Skeletal muscle tissue (tissue), 4 donors: Measurements from ENCODE around the gene CD79B. TPM values are rescaled to one million over a fixed set of nuclear protein-coding genes. Genes with fewer than 3 reads are reported as not detected.
A peak's percentile ranks its signal among the peaks of the same experiment; 100 is the strongest.

Experiments used
- H3K27ac ChIP-seq: one replicate; pipeline ENCODE4 v1.7.0; 2013; ENCODE audit warnings: mild to moderate bottlenecking, low read depth, low read length, inconsistent platforms
- H3K27me3 ChIP-seq, 3 donors: one replicate each; pipeline ENCODE4 v1.7.0; 2013; ENCODE audit warnings: low read length in 3 of 3; ENCODE audit not compliant: control insufficient read depth in 3 of 3, insufficient read depth in 3 of 3
- H3K36me3 ChIP-seq, 3 donors: one replicate each; pipeline ENCODE4 v1.7.0; 2013; ENCODE audit warnings: low read length in 3 of 3; ENCODE audit not compliant: control insufficient read depth in 3 of 3, insufficient read depth in 3 of 3
- H3K4me1 ChIP-seq, 3 donors: one replicate each; pipeline ENCODE4 v1.7.0; 2013; ENCODE audit warnings: low read length in 3 of 3, mild to moderate bottlenecking in 3 of 3; ENCODE audit not compliant: control insufficient read depth in 3 of 3, insufficient read depth in 3 of 3
- H3K4me3 ChIP-seq, 3 donors: one replicate each; pipeline ENCODE4 v1.7.0; 2013; ENCODE audit warnings: low read length in 3 of 3
- H3K9ac ChIP-seq, 3 donors: one replicate each; pipeline ENCODE4 v1.7.0; 2013; ENCODE audit warnings: low read length in 3 of 3, mild to moderate bottlenecking in 3 of 3, moderate library complexity in 2 of 3, low read depth in 1 of 3
- H3K9me3 ChIP-seq, 3 donors: one replicate each; pipeline ENCODE4 v1.7.0; 2013; ENCODE audit warnings: low read length in 3 of 3; ENCODE audit not compliant: control insufficient read depth in 3 of 3
- total RNA-seq: library from RNA; depleted of rRNA; stranded (reverse); fragments of >200 nt; gene quantifications from one replicate; pipeline ENCODE4 v1.2.3, GENCODE V29; 2014
- donor health status: Osteomylitis.

The CD79B gene
- total RNA-seq, 1 donor from 2014 or later = 2.1 TPM

DNA sequence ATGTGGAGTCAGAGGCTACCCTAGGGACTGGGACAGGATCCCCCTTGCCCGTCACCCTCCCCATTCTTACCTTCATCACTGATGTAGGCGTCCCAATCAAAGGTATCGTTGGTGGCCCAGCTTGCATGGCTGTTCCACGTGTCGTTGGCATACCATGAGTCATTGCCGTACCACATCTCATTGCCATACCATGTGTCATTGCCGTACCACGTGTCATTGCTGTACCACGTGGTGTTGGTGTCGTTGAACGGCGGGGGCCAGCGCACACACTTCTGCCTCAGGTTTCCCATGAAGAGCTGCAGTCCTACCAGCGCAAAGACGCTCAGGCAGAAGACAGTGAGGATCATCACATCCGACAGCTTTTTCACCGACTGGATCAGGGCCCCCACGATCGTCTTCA lies 35.8 kb upstream of the CD79B start:
- Histone ChIP-seq H3K9me3 (no peaks in the 10 kb centered on the region), H3K27ac (peak overlapping the region; percentile 38), H3K4me3 (no peak overlapping the region), H3K4me1 (peaks cover 21 to 46% (median 23%) of the 10 kb centered on the region in 3 donors), H3K36me3 (peaks cover 40 to 57% (median 49%) of the 10 kb centered on the region in 3 donors), H3K9ac (no peak overlapping the region), H3K27me3 (no peaks in the 10 kb centered on the region)

DNA sequence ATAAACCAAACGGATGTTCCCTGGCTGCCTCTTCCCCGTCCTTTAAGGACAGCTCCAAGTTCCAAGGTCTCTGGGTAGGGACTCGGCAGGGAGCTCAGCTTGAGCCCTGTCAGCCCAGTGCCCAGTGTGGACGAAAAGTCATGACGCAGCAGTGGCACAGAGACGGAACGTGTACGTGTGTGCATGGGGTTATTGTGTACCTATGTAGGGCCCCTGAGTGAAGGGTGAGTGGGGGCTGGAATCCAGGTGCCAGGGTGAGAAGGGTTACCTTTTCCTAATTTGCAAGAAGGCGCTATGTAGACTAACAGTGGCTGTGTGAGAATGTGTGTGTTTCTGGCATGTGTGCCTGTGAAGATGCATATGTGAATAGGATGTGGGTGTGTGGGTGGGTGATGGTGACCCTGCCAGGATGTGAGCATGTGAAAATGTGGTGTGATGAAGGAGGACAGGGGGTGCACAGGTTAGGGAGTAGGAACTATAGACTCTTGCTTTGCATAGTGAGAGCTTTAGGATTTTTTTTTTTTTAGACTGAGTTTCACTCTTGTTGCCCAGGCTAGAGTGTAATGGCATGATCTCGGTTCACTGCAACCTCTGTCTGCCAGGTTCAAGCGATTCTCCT lies 34.6 kb upstream of the CD79B start:
- H3K36me3 ChIP-seq = peaks cover 40 to 52% (median 44%) of the 10 kb centered on the region in 3 donors
- no peaks in the 10 kb centered on the region for H3K9me3 ChIP-seq
- H3K4me1 ChIP-seq = peaks cover 27 to 47% (median 32%) of the 10 kb centered on the region in 3 donors
- no peaks in the 10 kb centered on the region for H3K27me3 ChIP-seq
- H3K27ac ChIP-seq = no peak overlapping the region
- H3K9ac ChIP-seq = no peak overlapping the region
- no peak overlapping the region for H3K4me3 ChIP-seq

DNA sequence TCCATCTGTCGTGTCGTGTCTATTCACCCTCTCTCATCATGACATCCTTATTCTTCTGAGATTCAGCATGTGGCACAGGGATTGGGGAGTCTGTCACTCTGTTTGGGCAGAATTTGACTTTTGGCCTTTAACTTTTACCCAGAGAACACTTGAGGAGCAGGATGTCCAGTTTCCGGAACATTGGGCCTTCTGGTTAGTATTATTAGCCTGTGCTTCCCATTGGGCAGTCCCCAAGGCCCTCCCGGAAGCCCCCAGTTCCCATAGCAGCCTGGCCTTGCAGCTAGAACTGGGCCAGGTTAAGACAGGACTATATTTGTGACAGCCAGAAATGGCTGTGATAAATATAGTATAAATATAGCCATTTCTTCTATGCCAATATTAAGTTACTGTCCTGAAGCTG lies 31.0 kb upstream of the CD79B start:
- Histone ChIP-seq H3K27me3 (no peaks in the 10 kb centered on the region), H3K27ac (peak overlapping the region; percentile 89), H3K4me1 (peaks cover 48 to 69% (median 56%) of the 10 kb centered on the region in 3 donors)

DNA sequence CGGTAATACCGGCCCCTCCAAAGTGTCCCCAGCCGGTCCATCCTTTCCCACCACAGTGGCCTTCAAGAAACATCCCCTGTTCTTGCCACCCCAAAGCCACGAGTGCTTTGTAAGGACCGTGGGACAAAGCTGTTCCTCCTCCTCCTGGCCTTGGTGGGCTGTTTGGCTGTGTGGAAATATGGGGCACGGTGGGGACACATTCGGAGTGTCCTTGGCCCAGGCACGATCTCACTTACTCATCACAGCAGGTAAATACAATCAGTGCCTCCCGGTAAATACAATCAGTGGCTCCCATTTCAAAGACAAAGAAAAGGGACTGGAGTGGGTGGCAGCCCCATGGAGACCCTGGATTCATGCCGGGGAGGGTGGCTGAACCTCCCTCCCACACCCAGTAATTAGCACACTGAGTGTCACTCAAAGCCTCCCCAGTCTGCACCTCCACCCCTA lies 30.2 kb upstream of the CD79B start:
- Histone ChIP-seq H3K27me3 (no peaks in the 10 kb centered on the region), H3K9me3 (no peaks in the 10 kb centered on the region), H3K27ac (peak overlapping the region; percentile 89), H3K4me3 (no peak overlapping the region), H3K9ac (peak overlapping the region in 2 of 3 donors; percentile 20 to 70), H3K4me1 (peaks cover 48 to 70% (median 54%) of the 10 kb centered on the region in 3 donors), H3K36me3 (peaks cover 23 to 36% (median 31%) of the 10 kb centered on the region in 3 donors)

More for the DNA sequence above, 31.0 kb upstream of the CD79B start:
- Histone ChIP-seq H3K9me3 (no peaks in the 10 kb centered on the region), H3K36me3 (peaks cover 24 to 40% (median 35%) of the 10 kb centered on the region in 3 donors), H3K9ac (peak overlapping the region; percentile 11 to 70 (median 20)), H3K4me3 (peak overlapping the region in 2 of 3 donors; percentile 13 to 29)

DNA sequence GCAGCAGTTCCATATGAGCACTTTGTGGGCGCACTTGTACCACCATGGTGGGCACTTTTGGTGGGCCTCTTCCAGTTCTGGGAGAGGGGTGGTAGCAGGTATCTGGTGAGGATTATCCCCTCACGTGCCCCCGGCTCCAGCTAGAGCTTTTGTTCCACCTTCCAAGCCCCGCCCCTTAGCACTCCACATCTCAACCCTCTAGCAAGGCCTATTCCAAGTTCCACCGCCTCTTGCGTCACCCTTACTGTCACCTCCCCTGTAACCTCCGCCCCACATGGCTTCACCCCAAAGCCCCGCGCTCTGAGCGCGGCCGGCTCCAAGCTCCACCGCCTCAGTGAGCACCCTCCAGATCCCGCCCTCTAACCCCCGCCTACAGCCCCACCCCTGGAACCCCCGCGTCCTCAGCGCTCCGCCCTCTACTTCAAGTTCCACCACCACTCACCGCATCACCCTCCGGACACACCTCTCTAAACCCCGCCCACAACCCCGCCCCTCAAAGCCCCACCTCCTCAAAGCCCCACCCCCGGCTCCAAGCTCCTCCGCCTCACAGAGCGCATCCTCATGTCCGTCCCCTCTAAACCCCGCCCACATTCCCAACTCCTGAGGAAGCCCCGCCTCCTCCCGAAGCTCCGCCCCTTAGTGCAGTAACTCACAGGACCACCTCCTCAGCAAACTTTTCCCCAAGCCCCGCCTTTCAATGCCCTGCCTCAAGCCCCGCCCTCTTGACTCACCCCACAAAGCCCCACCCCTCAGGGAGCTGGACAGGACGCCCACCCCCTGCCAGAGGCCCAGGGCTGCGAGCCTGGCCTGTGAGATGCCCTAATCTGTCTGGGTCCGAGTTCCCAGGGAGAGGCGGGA lies 29.5 kb upstream of the CD79B start:
- H3K27ac ChIP-seq = peak overlapping the region; percentile 89
- peak overlapping the region in 2 of 3 donors; percentile 30 to 32 for H3K4me3 ChIP-seq
- peaks cover 27 to 40% (median 34%) of the 10 kb centered on the region in 3 donors for H3K36me3 ChIP-seq
- no peak overlapping the region for H3K9ac ChIP-seq
- H3K27me3 ChIP-seq = no peaks in the 10 kb centered on the region
- H3K4me1 ChIP-seq = peaks cover 55 to 73% (median 61%) of the 10 kb centered on the region in 3 donors
- H3K9me3 ChIP-seq = no peaks in the 10 kb centered on the region

DNA sequence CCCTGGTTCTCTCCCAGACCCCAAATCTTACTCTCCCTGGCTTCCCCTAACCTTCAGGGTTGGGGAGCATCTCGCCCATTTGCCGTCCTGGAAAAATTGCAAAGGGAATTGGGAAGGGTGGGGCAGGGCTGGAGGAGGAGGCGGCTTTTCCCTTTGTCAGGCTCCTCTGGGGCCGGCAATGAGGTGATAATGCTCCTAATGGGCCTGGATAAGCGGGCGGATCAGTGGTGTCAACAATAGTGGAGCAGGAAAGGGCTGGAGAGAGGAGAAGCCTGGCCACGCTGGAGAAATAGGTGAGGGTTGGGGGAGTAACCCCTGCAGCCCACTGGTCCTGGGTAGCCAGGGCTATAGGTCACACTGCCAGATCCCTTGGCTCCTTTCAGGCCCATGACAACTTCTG lies 28.3 kb upstream of the CD79B start:
- H3K36me3 ChIP-seq = peaks cover 26 to 41% (median 34%) of the 10 kb centered on the region in 3 donors
- peak overlapping the region in 2 of 3 donors; percentile 54 to 80 for H3K9ac ChIP-seq
- H3K27me3 ChIP-seq = no peaks in the 10 kb centered on the region
- peak overlapping the region in 1 of 3 donors; percentile 12 for H3K4me3 ChIP-seq
- peak overlapping the region; percentile 89 for H3K27ac ChIP-seq
- no peaks in the 10 kb centered on the region for H3K9me3 ChIP-seq
- peaks cover 67 to 82% (median 73%) of the 10 kb centered on the region in 3 donors for H3K4me1 ChIP-seq

DNA sequence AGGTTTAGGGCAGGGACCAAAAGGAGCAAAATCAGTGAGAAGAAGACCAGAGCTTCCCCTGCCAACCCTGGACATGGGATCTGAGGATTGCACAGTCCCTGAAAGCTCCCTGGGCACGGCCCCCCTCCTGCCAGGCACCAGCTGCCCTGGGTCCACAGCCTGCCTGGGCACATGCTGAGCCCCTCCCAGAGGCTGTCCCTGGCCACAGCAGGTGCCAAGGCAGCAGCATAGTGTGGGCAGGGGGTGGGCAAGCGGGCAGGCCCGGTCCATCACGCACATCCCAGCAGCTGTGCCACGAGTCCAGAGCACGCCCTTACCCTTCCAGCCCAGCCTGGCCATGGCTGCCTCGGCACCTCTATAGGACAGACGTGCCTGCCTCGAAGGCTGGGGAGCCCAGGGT lies 27.9 kb upstream of the CD79B start:
- no peaks in the 10 kb centered on the region for H3K27me3 ChIP-seq
- peak overlapping the region in 2 of 3 donors; percentile 54 to 80 for H3K9ac ChIP-seq
- peak overlapping the region; percentile 89 for H3K27ac ChIP-seq
- no peaks in the 10 kb centered on the region for H3K9me3 ChIP-seq
- peaks cover 30 to 41% (median 36%) of the 10 kb centered on the region in 3 donors for H3K36me3 ChIP-seq
- peak overlapping the region in 1 of 3 donors; percentile 12 for H3K4me3 ChIP-seq
- H3K4me1 ChIP-seq = peaks cover 71 to 86% (median 77%) of the 10 kb centered on the region in 3 donors

DNA sequence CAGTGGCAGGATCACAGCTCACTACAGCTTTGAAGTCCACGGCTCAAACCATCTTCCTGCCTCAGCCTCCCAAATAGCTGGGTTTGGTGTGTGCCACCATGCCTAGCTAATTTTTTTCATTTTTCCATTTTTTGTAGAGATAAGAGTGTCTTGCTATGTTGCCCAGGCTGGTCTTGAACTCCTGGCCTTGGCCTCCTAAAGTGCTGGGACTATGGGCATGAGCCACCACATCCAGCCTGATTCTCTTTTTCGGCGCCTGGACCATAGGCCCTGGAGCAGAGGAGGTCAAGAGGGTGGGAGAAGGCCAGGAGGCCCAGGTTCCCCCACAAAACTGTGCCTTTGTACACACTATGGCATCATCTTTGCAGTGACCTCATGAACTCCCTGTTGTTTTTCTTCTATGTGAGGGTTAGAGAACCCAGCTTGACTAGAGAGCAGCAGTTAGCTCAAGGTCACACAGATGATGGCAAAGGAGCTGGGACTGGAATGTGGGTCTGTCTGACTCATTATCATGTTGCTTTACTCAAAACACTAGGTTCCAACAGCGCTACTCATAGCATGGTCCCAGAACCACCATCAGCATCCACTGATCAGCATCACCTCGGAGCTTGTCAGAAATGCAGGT lies 24.3 kb upstream of the CD79B start:
- H3K4me3 ChIP-seq = no peak overlapping the region
- H3K9ac ChIP-seq = peak overlapping the region in 2 of 3 donors; percentile 29 to 81
- peak overlapping the region; percentile 81 for H3K27ac ChIP-seq
- H3K4me1 ChIP-seq = peaks cover 68 to 88% (median 75%) of the 10 kb centered on the region in 3 donors
- H3K36me3 ChIP-seq = peaks cover 23 to 38% (median 24%) of the 10 kb centered on the region in 3 donors
- no peaks in the 10 kb centered on the region for H3K27me3 ChIP-seq
- H3K9me3 ChIP-seq = no peaks in the 10 kb centered on the region

DNA sequence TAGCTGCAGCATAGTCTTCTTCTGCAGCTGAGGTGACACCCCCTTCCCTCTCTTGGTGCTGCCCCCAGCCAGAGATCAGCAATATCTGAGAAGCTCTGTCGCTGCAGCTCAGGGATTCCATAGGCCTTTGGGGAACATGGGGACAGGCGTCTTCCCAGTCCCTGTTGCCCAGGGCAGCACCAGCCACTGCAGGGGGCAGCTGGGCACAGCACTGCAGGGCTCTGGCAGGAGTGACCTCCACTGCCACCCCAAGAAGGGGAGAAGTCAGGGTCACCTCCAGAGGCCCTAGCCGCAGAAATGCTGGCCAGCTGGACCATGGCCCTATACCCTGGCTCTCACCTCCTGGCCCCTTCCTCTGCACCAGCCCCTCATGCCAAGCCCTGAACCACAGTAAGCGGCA lies 23.7 kb upstream of the CD79B start:
- Histone ChIP-seq H3K27ac (peak overlapping the region; percentile 81), H3K27me3 (no peaks in the 10 kb centered on the region), H3K4me1 (peaks cover 65 to 88% (median 73%) of the 10 kb centered on the region in 3 donors), H3K36me3 (peaks cover 26 to 38% (median 29%) of the 10 kb centered on the region in 3 donors), H3K9me3 (no peaks in the 10 kb centered on the region), H3K4me3 (no peak overlapping the region), H3K9ac (peak overlapping the region; percentile 29 to 81 (median 79))
